T-cell (primary cell): ENCODE measurements around the gene OR52R1. TPM values are rescaled to one million over a fixed set of nuclear protein-coding genes. Genes with fewer than 3 reads are reported as not detected.

Experiments
- ATAC-seq, 4 experiments: fragments of 200-7000 bp in 3 of 4; fragments of 150-1000 bp in 1 of 4; cut with Tn5 transposase; replicated peaks in 1 of 4; 1 replicate in 3 of 4; 2 replicates in 1 of 4; pipeline ENCODE4 v1.10.0; 2021; ENCODE audit warnings: moderate library complexity in 3 of 4, mild to moderate bottlenecking in 2 of 4, moderate number of reproducible peaks in 1 of 4
- CTCF ChIA-PET, 2 donors: fragments of 300-600 bp; sonication (Branson Sonifier 250); formaldehyde crosslinking; loops; one replicate each; lab custom pipeline; 2022; ENCODE audit warnings: antibody characterized with exemption in 2 of 2; lab: Charles Lee
- POLR2A ChIA-PET, 2 donors: fragments of 300-600 bp; sonication (Branson Sonifier 250); formaldehyde crosslinking; loops; one replicate each; lab custom pipeline; 2022; ENCODE audit warnings: antibody characterized with exemption in 2 of 2; lab: Charles Lee
- DNase-seq, 35 experiments: peaks; one replicate each; pipeline versions ENCODE4 v3.0.0 to v3.0.0-alpha.2; 2013 to 2023
- H3K27ac ChIP-seq: one replicate; pipeline ENCODE4 v1.5.1; 2013; ENCODE audit warnings: low read length
- H3K27me3 ChIP-seq, 2 experiments: replicated peaks in 1 of 2; 1 replicate in 1 of 2; 2 replicates in 1 of 2; pipeline versions ENCODE4 v1.6.1 to v1.7.0; 2013; ENCODE audit warnings: low read length in 1 of 2, mixed read lengths in 1 of 2; ENCODE audit not compliant: control insufficient read depth in 2 of 2, insufficient read depth in 2 of 2; ENCODE audit errors: extremely low read depth in 1 of 2
- H3K36me3 ChIP-seq, 2 donors: 1 replicate in 1 of 2; 2 replicates in 1 of 2; pipeline versions ENCODE4 v1.6.1 to v1.7.0; 2013; ENCODE audit warnings: low read length in 1 of 2; ENCODE audit not compliant: control insufficient read depth in 2 of 2, insufficient read depth in 1 of 2; ENCODE audit errors: extremely low read depth in 1 of 2
- H3K4me1 ChIP-seq, 2 experiments: 1 replicate in 1 of 2; 2 replicates in 1 of 2; pipeline versions ENCODE4 v1.6.1 to v1.7.0; 2013; ENCODE audit warnings: low read length in 2 of 2, mixed read lengths in 1 of 2; ENCODE audit not compliant: insufficient read depth in 2 of 2, control insufficient read depth in 1 of 2; ENCODE audit errors: extremely low read depth in 1 of 2
- H3K4me3 ChIP-seq, 2 donors: 1 replicate in 1 of 2; 2 replicates in 1 of 2; pipeline versions ENCODE4 v1.5.1 to v1.7.0; 2013; ENCODE audit warnings: mild to moderate bottlenecking in 2 of 2, low read length in 1 of 2, moderate library complexity in 1 of 2; ENCODE audit not compliant: control insufficient read depth in 1 of 2; ENCODE audit errors: extremely low read depth in 1 of 2
- H3K9me3 ChIP-seq: 2 replicates; pipeline ENCODE4 v1.7.0; 2013
- H3K27ac Mint-ChIP-seq, 2 donors: one replicate each; pipeline ENCODE4 v1.8.0; 2020 to 2021; ENCODE audit warnings: mild to moderate bottlenecking in 2 of 2, mixed read lengths in 2 of 2
- H3K27me3 Mint-ChIP-seq, 2 donors: one replicate each; pipeline ENCODE4 v1.8.0; 2021 to 2022; ENCODE audit warnings: mixed read lengths in 2 of 2
- H3K36me3 Mint-ChIP-seq: one replicate; pipeline ENCODE4 v1.8.0; 2021; ENCODE audit warnings: mixed read lengths
- H3K4me1 Mint-ChIP-seq, 3 donors: one replicate each; pipeline ENCODE4 v1.8.0; 2020 to 2022; ENCODE audit warnings: mixed read lengths in 3 of 3, mild to moderate bottlenecking in 1 of 3
- H3K4me3 Mint-ChIP-seq, 3 donors: one replicate each; pipeline ENCODE4 v1.8.0; 2020 to 2022; ENCODE audit warnings: mild to moderate bottlenecking in 3 of 3, mixed read lengths in 3 of 3, moderate library complexity in 3 of 3
- H3K9me3 Mint-ChIP-seq, 3 donors: one replicate each; pipeline ENCODE4 v1.8.0; 2020 to 2022; ENCODE audit warnings: mixed read lengths in 3 of 3
- WGBS: methylation state at CpG from one replicate; pipeline ENCODE4 v1.1.5; 2013; ENCODE audit warnings: missing lambda C conversion rate; ENCODE audit not compliant: insufficient coverage; 5-methylcytosine and 5-hydroxymethylcytosine counted together
- total RNA-seq, 35 experiments: library from RNA in 6 of 35; stranded (reverse) in 6 of 35; fragments of 120-200 nt in 1 of 35; gene quantifications; one replicate each; pipeline versions ENCODE4 v1.2.1 to v1.2.4 and lab custom pipeline; 2013 to 2026

Gene OR52R1
- total RNA-seq, 5 donors from 2014 or later (not counting 1 experiment from before 2014, with no cell fraction given): not detected

DNA sequence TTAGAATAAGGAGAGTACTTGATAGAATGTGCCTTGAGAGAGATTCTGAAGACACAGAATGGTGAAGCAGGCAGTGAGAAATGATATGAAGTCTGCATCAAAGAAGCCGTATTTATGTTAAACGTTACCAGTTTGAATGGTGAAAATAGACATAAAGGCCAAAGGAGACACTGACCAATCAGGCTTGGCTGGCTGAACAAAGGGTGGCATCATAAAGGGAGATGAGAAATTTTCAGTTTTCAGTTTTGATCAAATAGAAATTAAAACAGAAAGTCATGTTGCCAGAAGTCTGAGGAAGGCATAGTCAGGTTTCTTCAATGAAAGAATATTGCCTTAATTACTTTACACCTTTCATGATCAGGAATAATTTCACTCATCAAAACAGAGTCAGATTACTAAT, 41.1 kb downstream of the OR52R1 start:
- H3K27ac ChIP-seq: no peak overlapping the region
- 45% methylated on average over 2 of the region's 2 CpGs for WGBS
- DNase-seq: no peak
- no peaks in the 10 kb centered on the region for H3K27me3 ChIP-seq
- peaks cover 0 to 5% (median 0%) of the 10 kb centered on the region in 3 donors for H3K9me3 Mint-ChIP-seq
- no peaks in the 10 kb centered on the region for H3K9me3 ChIP-seq
- H3K36me3 ChIP-seq: no peaks in the 10 kb centered on the region
- H3K27me3 Mint-ChIP-seq: no peaks in the 10 kb centered on the region
- H3K36me3 Mint-ChIP-seq: no peaks in the 10 kb centered on the region
- ChIA-PET CTCF (no interaction called here), POLR2A (no interaction called here)
- no peak overlapping the region for H3K27ac Mint-ChIP-seq
- no peak overlapping the region for H3K4me3 Mint-ChIP-seq
- ATAC-seq: no peak
- no peak overlapping the region for H3K4me3 ChIP-seq
- no peaks in the 10 kb centered on the region for H3K4me1 ChIP-seq
- no peaks in the 10 kb centered on the region for H3K4me1 Mint-ChIP-seq

Other genes with a start within 250 kb of the OR52R1 start
- gene OR52I2, start 222.6 kb downstream of the OR52R1 start, total RNA-seq: not detected
- gene OR52I1, start 210.3 kb downstream of the OR52R1 start, total RNA-seq: not detected
- gene TRIM68, start 196.1 kb downstream of the OR52R1 start, total RNA-seq: 10 to 100 TPM in 3 of 5 donors, 1 to 10 TPM in 2; 7.6 to 22.0 (median 17.4) TPM
- not detected for gene OR51D1, start 166.9 kb downstream of the OR52R1 start, total RNA-seq
- gene OR51E1, start 160.4 kb downstream of the OR52R1 start, total RNA-seq: not detected
- not detected for gene OR51E2, start 106.5 kb downstream of the OR52R1 start, total RNA-seq
- gene MMP26, start 99.6 kb downstream of the OR52R1 start, total RNA-seq: not detected
- gene OR51F1, start 34.4 kb downstream of the OR52R1 start, total RNA-seq: not detected
- not detected for gene OR51F2, start 16.9 kb upstream of the OR52R1 start, total RNA-seq
- not detected for gene OR51S1, start 44.8 kb upstream of the OR52R1 start, total RNA-seq
- not detected for gene OR51T1, start 77.5 kb upstream of the OR52R1 start, total RNA-seq
- not detected for gene OR51A7, start 99.4 kb upstream of the OR52R1 start, total RNA-seq
- not detected for gene OR51G2, start 115.0 kb upstream of the OR52R1 start, total RNA-seq
- gene OR51G1, start 120.0 kb upstream of the OR52R1 start, total RNA-seq: not detected
- gene OR51A4, start 143.2 kb upstream of the OR52R1 start, total RNA-seq: not detected
- not detected for gene OR51A2, start 151.3 kb upstream of the OR52R1 start, total RNA-seq
- gene OR51L1, start 190.5 kb upstream of the OR52R1 start, total RNA-seq: not detected
- not detected for gene OR52J3, start 242.1 kb upstream of the OR52R1 start, total RNA-seq